Stimulated activated CD8-positive, alpha-beta memory T cell treated with anti-CD3 and anti-CD28 coated beads, Interleukin-15, amount 100 ng/mL, for 24 hours (primary cell): ENCODE measurements around the gene CHAD.
"Not testable (repeated sequence)": the region's sequence is repeated elsewhere in the genome, so short reads cannot be mapped to it uniquely, and the experiment has no call there.

Experiments used
- DNase-seq: peaks from one replicate; pipeline ENCODE4 v3.0.0-alpha.2; 2020; ENCODE audit warnings: low read depth

CHAD gene

DNA sequence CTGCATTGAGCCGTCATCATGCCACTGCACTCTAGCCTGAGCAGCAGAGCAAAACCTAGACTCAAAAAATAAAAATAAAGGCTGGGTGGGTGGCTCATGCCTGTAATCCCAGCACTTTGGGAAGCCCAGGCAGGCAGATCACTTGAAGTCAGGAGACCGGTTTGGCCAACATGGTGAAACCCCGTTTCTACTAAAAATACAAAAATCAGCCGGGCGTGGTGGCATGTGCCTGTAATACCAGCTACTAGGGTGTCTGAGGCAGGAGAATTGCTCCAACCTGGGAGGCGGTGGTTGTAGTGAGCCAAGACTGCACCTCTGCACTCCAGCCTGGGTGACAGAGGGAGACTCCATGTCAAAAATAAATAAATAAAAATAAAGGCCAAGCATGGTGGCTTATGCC lies 40.6 kb downstream of the CHAD start:
- not testable (repeated sequence) for DNase-seq

- DNase-seq = no peak
Measured at GRCh38 chr17:50426814-50427787, 41.6 kb downstream of the CHAD start.

DNA sequence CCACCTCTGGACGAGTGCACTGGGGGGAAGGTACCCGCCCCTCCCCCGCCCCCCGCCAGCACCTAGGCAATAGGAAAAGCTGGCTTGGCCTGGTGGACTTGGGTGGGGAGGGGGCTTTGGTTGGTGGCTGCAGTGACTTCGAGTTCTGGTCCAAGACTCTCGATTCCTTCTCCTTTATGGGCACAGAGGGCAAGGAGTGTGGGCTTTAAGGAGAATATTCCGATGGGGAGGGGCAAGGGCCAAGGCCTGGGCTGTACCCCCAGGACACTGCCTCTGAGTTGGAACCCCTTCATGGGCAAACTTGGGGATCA lies 42.3 kb downstream of the CHAD start:
- DNase-seq = no peak

DNA sequence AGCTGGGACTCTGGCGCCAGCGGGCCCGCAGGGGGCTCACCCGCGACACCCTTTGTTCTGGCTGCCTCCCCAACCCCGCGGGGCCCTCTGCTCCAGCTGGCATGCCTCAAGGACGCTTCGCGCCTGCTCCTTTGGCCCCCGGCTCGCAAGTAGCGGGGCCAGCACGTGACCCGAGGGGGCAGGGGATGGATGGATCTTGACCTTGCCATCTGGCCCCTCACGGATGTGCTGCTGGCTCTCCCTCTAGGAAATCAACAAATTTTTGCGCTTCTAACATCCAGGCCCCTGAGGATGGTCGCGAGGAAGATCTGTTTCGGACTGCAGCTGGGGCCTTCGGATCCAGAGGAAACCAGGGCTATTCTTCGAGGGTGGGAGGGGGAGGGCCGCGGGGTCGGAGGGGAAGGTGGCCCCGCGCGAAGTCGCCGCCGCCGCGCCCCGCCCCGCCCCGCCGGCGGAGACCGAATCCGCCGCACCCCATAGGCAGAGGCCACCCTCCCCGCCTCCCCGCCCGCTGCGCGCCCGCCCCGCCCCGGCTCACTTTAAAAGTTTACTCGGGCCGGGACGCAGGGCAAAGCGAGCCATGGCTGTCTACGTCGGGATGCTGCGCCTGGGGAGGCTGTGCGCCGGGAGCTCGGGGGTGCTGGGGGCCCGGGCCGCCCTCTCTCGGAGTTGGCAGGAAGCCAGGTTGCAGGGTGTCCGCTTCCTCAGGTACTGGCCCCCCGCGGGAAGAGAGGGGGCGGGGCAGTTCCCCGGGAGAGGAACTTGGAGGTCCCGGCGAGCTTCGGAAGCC lies 42.8 kb downstream of the CHAD start, which contains the start of gene ACSF2:
ACSF2 (plus strand) TSS at position 537 of the 790 bp plus-strand sequence; CDS start at position 581, 44 bp downstream.
- peak; percentile 49 for DNase-seq

DNA sequence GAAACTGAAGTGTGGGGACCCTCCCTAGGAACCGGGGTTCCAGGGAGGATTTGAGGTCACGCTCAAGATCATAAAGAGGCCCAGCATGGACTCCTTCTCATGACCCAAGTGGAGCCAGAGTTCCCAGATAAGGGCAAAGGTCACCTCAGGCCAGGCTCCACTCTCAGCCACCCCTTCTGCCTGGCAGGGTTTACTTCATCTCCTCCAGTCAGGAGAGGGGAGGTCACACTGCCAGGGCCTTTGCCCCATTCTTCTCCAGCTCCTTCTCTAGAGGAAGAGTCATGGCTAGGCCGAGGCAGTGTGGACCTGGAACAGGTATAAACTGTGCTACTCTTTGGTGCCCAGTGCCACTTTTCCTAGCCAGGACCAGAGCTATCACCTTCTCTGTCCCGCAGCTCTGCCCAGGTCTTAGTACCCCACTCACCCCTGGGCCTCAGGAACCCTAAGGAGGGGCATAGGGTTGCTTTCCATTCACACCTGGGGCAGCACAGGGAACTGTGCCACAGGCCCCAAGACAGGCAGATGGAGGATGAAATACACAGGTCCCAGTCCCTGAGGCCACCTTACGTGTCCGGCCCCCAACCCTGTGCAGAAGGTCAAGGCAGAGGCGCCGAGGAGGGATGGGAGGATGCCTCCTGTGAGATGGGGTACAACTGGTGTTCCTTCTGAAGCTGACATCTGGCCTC lies 43.5 kb downstream of the CHAD start:
- DNase-seq = no peak

DNA sequence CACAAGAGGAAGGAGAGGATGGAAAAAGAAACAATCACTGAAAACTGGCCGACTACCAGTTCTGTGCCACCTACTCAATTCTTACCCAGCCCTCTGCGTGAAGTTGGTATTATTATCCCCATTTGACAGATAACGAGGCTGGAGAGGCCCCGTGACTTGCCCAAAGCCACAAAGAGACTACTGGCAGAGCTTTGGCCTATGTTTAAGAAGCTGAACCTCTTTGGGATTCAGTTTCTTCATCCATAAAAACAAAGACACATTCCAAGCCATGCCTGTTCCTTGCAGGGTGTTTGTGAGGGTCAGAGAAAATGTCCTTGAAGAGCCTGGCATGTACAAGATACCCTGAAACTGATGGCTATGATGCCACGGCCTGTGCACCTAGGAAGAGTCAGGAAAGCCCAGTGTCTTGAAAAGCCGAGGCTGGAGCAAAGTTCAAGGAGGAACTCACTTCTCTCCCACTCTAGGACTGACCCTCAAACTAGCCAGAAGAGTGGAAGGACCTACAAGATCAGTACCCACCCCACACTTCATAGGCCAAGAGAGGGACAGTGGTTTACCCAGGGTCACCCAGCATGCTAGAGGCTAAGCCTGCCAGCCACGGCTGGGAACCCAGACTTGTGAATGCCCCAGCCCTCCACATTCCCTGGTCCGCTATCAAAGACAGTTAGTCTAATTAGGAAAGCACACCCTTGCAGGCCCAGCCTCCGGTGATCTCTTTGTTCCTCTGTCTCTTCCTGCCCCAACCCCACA lies 44.3 kb downstream of the CHAD start:
- no peak for DNase-seq

DNA sequence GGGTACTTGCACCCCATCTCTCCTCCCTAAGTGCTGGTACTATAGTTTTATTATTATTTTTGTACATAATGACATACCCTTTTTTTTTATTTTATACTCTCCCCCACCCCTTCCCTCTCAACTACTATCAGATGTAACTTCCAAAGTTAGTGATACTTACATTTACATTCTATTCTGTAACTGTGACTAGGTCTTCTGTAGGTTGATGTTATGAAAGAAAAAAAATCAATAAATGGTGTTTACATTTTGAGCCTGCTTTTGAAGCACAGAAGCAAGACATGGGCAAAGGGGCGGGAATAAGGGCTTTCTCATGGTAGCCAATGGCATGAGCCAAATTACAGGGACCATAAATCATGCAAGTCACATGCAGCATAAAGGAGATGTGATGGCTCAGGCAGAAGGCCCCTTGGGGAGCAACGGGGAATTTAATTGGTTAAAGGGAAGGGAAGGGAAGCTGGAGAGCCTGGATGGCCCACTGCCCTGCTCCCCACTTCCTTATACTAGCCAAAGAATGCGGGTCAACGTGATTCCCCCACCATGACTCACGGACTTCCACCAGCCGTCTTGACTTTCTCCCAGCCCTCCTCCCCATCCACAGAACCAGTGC lies 45.0 kb downstream of the CHAD start:
- no peak for DNase-seq

GRCh38 chr17:50422738-50423137 lies 45.9 kb downstream of the CHAD start:
- DNase-seq = no peak

- no peak for DNase-seq
Measured at GRCh38 chr17:50421308-50422051, 47.2 kb downstream of the CHAD start.

GRCh38 chr17:50420419-50421112 lies 48.1 kb downstream of the CHAD start:
- DNase-seq = no peak

DNA sequence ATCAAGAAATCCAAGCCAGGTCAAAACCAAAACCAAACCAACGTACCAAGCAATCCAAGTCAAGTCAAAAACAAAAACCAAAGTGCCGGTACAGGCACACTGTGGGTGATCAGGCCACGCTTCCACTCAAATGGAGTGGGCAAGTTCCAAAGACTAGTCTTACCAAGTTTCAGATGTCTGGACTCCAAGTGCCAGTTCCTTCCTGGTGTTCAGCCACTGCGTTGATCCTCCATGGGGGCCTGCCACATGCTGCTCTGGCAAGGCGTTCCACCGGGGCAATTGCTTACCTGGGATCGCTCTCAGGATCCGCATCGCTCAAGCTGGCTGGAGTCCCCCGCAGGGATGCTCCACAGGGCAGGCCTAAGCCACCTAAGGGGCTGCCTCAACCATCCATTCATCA lies 49.1 kb downstream of the CHAD start:
- not testable (repeated sequence) for DNase-seq

- DNase-seq = no peak
Measured at GRCh38 chr17:50414808-50415207, 53.9 kb downstream of the CHAD start.
